Endothelial cell of umbilical vein (primary cell): Measurements from ENCODE around the gene RGS11. TPM values are rescaled to one million over a fixed set of nuclear protein-coding genes. Genes with fewer than 3 reads are reported as not detected.

ENCODE experiments used
- BruUV-seq: library from RNA; stranded (reverse); fragments of 400-500 nt; replicated peaks from 2 replicates; lab custom pipeline; 2021; lab: Mats Ljungman, UMichigan
- CTCF ChIA-PET: fragments of 300-600, 350-600 bp; sonication (Branson Sonifier 250); formaldehyde crosslinking; loops from one replicate; lab custom pipeline; 2021; ENCODE audit warnings: antibody characterized with exemption, inconsistent platforms; lab: Charles Lee
- POLR2A ChIA-PET: fragments of 300-600, 350-600 bp; sonication (Branson Sonifier 250); formaldehyde crosslinking; loops from one replicate; lab custom pipeline; 2021; ENCODE audit warnings: antibody characterized with exemption, inconsistent platforms; lab: Charles Lee
- DNase-seq: peaks from one replicate; pipeline ENCODE4 v3.0.0-alpha.2; 2011; ENCODE audit warnings: low read depth, low spot score
- FAIRE-seq: peaks from 2 replicates; lab custom pipeline; 2011; peaks lifted over from hg19 to GRCh38; lab: Jason Lieb, UNC
- H2AFZ ChIP-seq: 2 replicates; pipeline ENCODE4 v1.6.0; 2012; ENCODE audit warnings: low read depth, low read length, control low read depth, inconsistent platforms
- H3K27ac ChIP-seq: 2 replicates; pipeline ENCODE4 v1.5.1; 2011; ENCODE audit warnings: low read depth, mild to moderate bottlenecking, control low read depth, low read length, moderate library complexity; ENCODE audit not compliant: insufficient read depth
- H3K27me3 ChIP-seq, 2 experiments: 2 replicates each; pipeline versions ENCODE4 v1.6.0 to v1.6.1; 2011; ENCODE audit warnings: low read length in 2 of 2, mixed read lengths in 1 of 2; ENCODE audit not compliant: control insufficient read depth in 2 of 2, insufficient read depth in 2 of 2
- H3K36me3 ChIP-seq, 2 experiments: 2 replicates in 1 of 2; 3 replicates in 1 of 2; pipeline ENCODE4 v1.5.1; 2011; ENCODE audit warnings: low read length in 2 of 2, mild to moderate bottlenecking in 1 of 2, moderate library complexity in 1 of 2; ENCODE audit not compliant: control insufficient read depth in 2 of 2, insufficient read depth in 2 of 2; ENCODE audit errors: extremely low read depth in 1 of 2
- H3K4me1 ChIP-seq: 3 replicates; pipeline ENCODE4 v1.5.1; 2011; ENCODE audit warnings: mild to moderate bottlenecking, low read length; ENCODE audit not compliant: control insufficient read depth, insufficient read depth; ENCODE audit errors: extremely low read depth
- H3K4me2 ChIP-seq: 2 replicates; pipeline ENCODE4 v1.6.1; 2011; ENCODE audit warnings: low read length, control low read depth, mixed read lengths; ENCODE audit not compliant: insufficient read depth
- H3K4me3 ChIP-seq, 3 experiments: fragments of 200-600 bp in 1 of 3; sonication (generic), shearing (Covaris generic) in 1 of 3; replicated peaks in 1 of 3; 2 replicates each; pipeline ENCODE4 v1.5.1; 2011 to 2016; ENCODE audit warnings: control low read depth in 3 of 3, low read length in 3 of 3, mild to moderate bottlenecking in 2 of 3, inconsistent platforms in 1 of 3, low read depth in 1 of 3, moderate library complexity in 1 of 3; ENCODE audit not compliant: insufficient read depth in 1 of 3
- H3K79me2 ChIP-seq: 2 replicates; pipeline ENCODE4 v1.6.0; 2012; ENCODE audit warnings: low read length, inconsistent platforms; ENCODE audit not compliant: control insufficient read depth, insufficient read depth
- H3K9ac ChIP-seq: replicated peaks from 2 replicates; pipeline ENCODE3; 2011; ENCODE audit warnings: low read length, control low read depth; ENCODE audit not compliant: insufficient read depth; ENCODE audit errors: extremely low read depth
- H3K9me1 ChIP-seq: replicated peaks from 3 replicates; pipeline ENCODE4 v1.6.0; 2011; ENCODE audit warnings: mild to moderate bottlenecking, low read length; ENCODE audit not compliant: control insufficient read depth, insufficient read depth; ENCODE audit errors: extremely low read depth
- H3K9me3 ChIP-seq: replicated peaks from 2 replicates; pipeline ENCODE4 v1.5.1; 2012; ENCODE audit warnings: low read length, inconsistent platforms; ENCODE audit not compliant: control insufficient read depth, insufficient read depth
- H4K20me1 ChIP-seq: replicated peaks from 2 replicates; pipeline ENCODE3; 2011; ENCODE audit warnings: mild to moderate bottlenecking, low read length; ENCODE audit not compliant: control insufficient read depth, insufficient read depth; ENCODE audit errors: extremely low read depth
- CTCF ChIP-seq, 2 donors: IDR thresholded peaks; 1 replicate in 1 of 2; 2 replicates in 1 of 2; pipeline ENCODE4 v1.5.1; 2011; ENCODE audit warnings: low read length in 2 of 2, mild to moderate bottlenecking in 2 of 2, moderate library complexity in 2 of 2, control low read depth in 1 of 2, inconsistent platforms in 1 of 2, low read depth in 1 of 2; ENCODE audit not compliant: insufficient read depth in 1 of 2; ENCODE audit errors: extremely low read depth in 1 of 2
- EZH2 ChIP-seq: IDR thresholded peaks from 2 replicates; pipeline ENCODE4 v1.6.1; 2012; ENCODE audit warnings: borderline replicate concordance, low read depth, mild to moderate bottlenecking, moderate library complexity, low read length, inconsistent platforms; ENCODE audit not compliant: severe bottlenecking
- FOS ChIP-seq: IDR thresholded peaks from 2 replicates; pipeline ENCODE4 v1.6.1; 2011; ENCODE audit warnings: mild to moderate bottlenecking, low read length, moderate library complexity, borderline replicate concordance; ENCODE audit not compliant: insufficient read depth
- GATA2 ChIP-seq: IDR thresholded peaks from 2 replicates; pipeline ENCODE4 v1.7.0; 2011; ENCODE audit warnings: low read depth, mild to moderate bottlenecking, moderate library complexity, mixed read lengths, low read length; ENCODE audit not compliant: insufficient read length, insufficient read depth
- JUN ChIP-seq: IDR thresholded peaks from 2 replicates; pipeline ENCODE4 v1.6.1; 2011; ENCODE audit warnings: borderline replicate concordance, low read depth; ENCODE audit not compliant: insufficient read length, insufficient read depth
- MAX ChIP-seq: IDR thresholded peaks from 2 replicates; pipeline ENCODE4 v1.6.1; 2011; ENCODE audit not compliant: insufficient read depth, insufficient read length
- MYC ChIP-seq: IDR thresholded peaks from one replicate; pipeline ENCODE4 v1.6.1; 2011; ENCODE audit warnings: mild to moderate bottlenecking, low read depth, low read length
- POLR2A ChIP-seq: IDR thresholded peaks from 2 replicates; pipeline ENCODE4 v1.6.1; 2012; ENCODE audit warnings: low read depth, mild to moderate bottlenecking, control low read depth, low read length
- POLR2AphosphoS5 ChIP-seq: IDR thresholded peaks from 2 replicates; pipeline ENCODE4 v1.6.1; 2012; ENCODE audit warnings: low read depth, mild to moderate bottlenecking, control low read depth, low read length, moderate library complexity; ENCODE audit not compliant: insufficient read depth
- dilution Hi-C: fragments of 300-500 bp; cut with MboI; formaldehyde crosslinking; loops from one replicate; pipeline ENCODE4 v1.15.0; 2019; ENCODE audit warnings: low sequenced_read_pairs; ENCODE audit not compliant: extremely low pct_ligation_motif_present
- intact Hi-C: fragments of 100-400 bp; cut with micrococcal nuclease; formaldehyde crosslinking; loops from one replicate; pipeline ENCODE4 v1.10.0; 2022
- polyA plus RNA-seq, 4 experiments: library from polyadenylated mRNA; depleted of rRNA in 3 of 4; stranded (reverse) in 3 of 4; unstranded in 1 of 4; fragments of >200 nt; gene quantifications; 2 replicates each; pipeline versions ENCODE4 v1.2.1 to v1.2.3, GENCODE V29; 2011 to 2012; ENCODE audit warnings: missing spikeins in 1 of 4
- total RNA-seq: library from RNA; stranded (reverse); gene quantifications from 2 replicates; pipeline ENCODE4 v1.2.3, GENCODE V29; 2021

Gene RGS11
- total and polyA plus RNA-seq, 2 donors (not counting 3 experiments of a cell fraction or from before 2014, with no cell fraction given), result 3.0 to 4.9 TPM

GRCh38 chr16:306911-307370, 31.2 kb upstream of the RGS11 start:
- peaks cover 0 to 36% of the 10 kb centered on the region in 2 experiments for H3K36me3 ChIP-seq
- no peaks in the 10 kb centered on the region for H3K9me1 ChIP-seq
- no peak overlapping the region for H3K9ac ChIP-seq
- H3K4me3 ChIP-seq, result no peak overlapping the region
- dilution Hi-C loops (no loop called here), intact Hi-C loops (no loop called here)
- no TSS peak for BruUV-seq
- no peaks in the 10 kb centered on the region for H4K20me1 ChIP-seq
- H3K9me3 ChIP-seq, result no peaks in the 10 kb centered on the region
- H3K4me1 ChIP-seq, result no peaks in the 10 kb centered on the region
- FAIRE-seq, result no peak
- no peak overlapping the region for H3K27ac ChIP-seq
- ChIA-PET POLR2A (no interaction called here), CTCF (interaction anchor here (1.6 kb wide), 1 partner anchor 15 kb away, joined by 3 read pairs; no protein-coding TSS in a partner anchor)
- DNase-seq, result no peak
- no peak overlapping the region for H3K4me2 ChIP-seq
- H3K79me2 ChIP-seq, result no peaks in the 10 kb centered on the region
- TF ChIP-seq EZH2 (no peak), POLR2A (no peak), MAX (no peak), POLR2AphosphoS5 (no peak), FOS (no peak), CTCF (IDR thresholded peaks at IDR 0.05; ENCODE audit: extremely low read depth in 1 of 2, insufficient read depth in 1 of 2, low read depth in 1 of 2, low read length in 2 of 2) (no peak), MYC (no peak), JUN (no peak), GATA2 (no peak)
- no peaks in the 10 kb centered on the region for H3K27me3 ChIP-seq
- H2AFZ ChIP-seq, result no peak overlapping the region
